ENCODE measurements around the gene DDIT3. TPM values are rescaled to one million over a fixed set of nuclear protein-coding genes. Genes with fewer than 3 reads are reported as not detected.

DDIT3 gene
- total and polyA plus RNA-seq, 4 donors = 4.7 to 30.2 (median 16.2) TPM

- TF ChIP-seq TAF1 (conservative IDR thresholded peaks at IDR 0.05) = no peak
- TF ChIP-seq EGR1 (IDR thresholded peaks at IDR 0.05; ENCODE audit: low read depth in 2 of 2) = no peak
- TF ChIP-seq FOXA1 (IDR thresholded peaks at IDR 0.05) = no peak
- no peak for TF ChIP-seq HNF4A (conservative IDR thresholded peaks at IDR 0.05)
- TF ChIP-seq ATF3 (IDR thresholded peaks at IDR 0.05) = no peak
- TF ChIP-seq ZBTB33 (IDR thresholded peaks at IDR 0.05) = no peak
- no peak for TF ChIP-seq REST (IDR thresholded peaks at IDR 0.05)
- TF ChIP-seq HNF4G (IDR thresholded peaks at IDR 0.05) = no peak
- TF ChIP-seq FOXA2 (IDR thresholded peaks at IDR 0.05) = no peak
- TF ChIP-seq SP1 (IDR thresholded peaks at IDR 0.05) = no peak
- TF ChIP-seq JUND (IDR thresholded peaks at IDR 0.05) = no peak
- TF ChIP-seq CTCF (IDR thresholded peaks at IDR 0.05; ENCODE audit: low read depth, low read length, missing input control) = no peak
- no peak for TF ChIP-seq RXRA (IDR thresholded peaks at IDR 0.05)
- no peak for TF ChIP-seq YY1 (IDR thresholded peaks at IDR 0.05)
- no peak for TF ChIP-seq NR2F2 (IDR thresholded peaks at IDR 0.05)
- Histone ChIP-seq H3K27me3 (ENCODE audit: control insufficient read depth in 4 of 4, insufficient read depth in 4 of 4, low read length in 3 of 4) (peaks cover 0 to 6% (median 3%) of the 10 kb centered on the region in 4 donors), H3K36me3 (ENCODE audit: control insufficient read depth in 4 of 4, insufficient read depth in 3 of 4, low read depth in 1 of 4, low read length in 3 of 4) (peaks cover 0 to 2% (median 0%) of the 10 kb centered on the region in 4 donors), H3K4me3 (ENCODE audit: low read depth in 1 of 3, low read length in 3 of 3) (no peak overlapping the region), H3K4me1 (ENCODE audit: control insufficient read depth in 4 of 4, insufficient read depth in 4 of 4, low read length in 3 of 4) (peaks cover 4 to 20% (median 14%) of the 10 kb centered on the region in 4 donors), H3K9ac (ENCODE audit: low read depth in 1 of 2, low read length in 2 of 2) (no peak overlapping the region), H3K9me3 (ENCODE audit: control insufficient read depth in 4 of 4, low read length in 3 of 4) (no peaks in the 10 kb centered on the region), H3K27ac (ENCODE audit: low read depth in 1 of 2, low read length in 2 of 2) (no peak overlapping the region)
- DNase-seq (ENCODE audit: low spot score) = no peak
- WGBS = 65% methylated on average over 3 of the region's 3 CpGs
Measured at GRCh38 chr12:57473392-57473791, 46.9 kb downstream of the DDIT3 start.

GRCh38 chr12:57472391-57472790, 47.9 kb downstream of the DDIT3 start:
- H3K9ac ChIP-seq (ENCODE audit: low read depth in 1 of 2, low read length in 2 of 2) = no peak overlapping the region
- TF ChIP-seq CTCF (IDR thresholded peaks at IDR 0.05; ENCODE audit: low read depth, low read length, missing input control) (no peak), FOXA2 (IDR thresholded peaks at IDR 0.05) (no peak), ATF3 (IDR thresholded peaks at IDR 0.05) (no peak), EGR1 (IDR thresholded peaks at IDR 0.05; ENCODE audit: low read depth in 2 of 2) (no peak), HNF4G (IDR thresholded peaks at IDR 0.05) (no peak), REST (IDR thresholded peaks at IDR 0.05) (no peak), TAF1 (conservative IDR thresholded peaks at IDR 0.05) (no peak), GABPA (IDR thresholded peaks at IDR 0.05 in 1 of 2, conservative IDR thresholded peaks at IDR 0.05 in 1 of 2) (no peak)
- peaks cover 0 to 2% (median 0%) of the 10 kb centered on the region in 4 donors for H3K36me3 ChIP-seq (ENCODE audit: control insufficient read depth in 4 of 4, insufficient read depth in 3 of 4, low read depth in 1 of 4, low read length in 3 of 4)
- H3K9me3 ChIP-seq (ENCODE audit: control insufficient read depth in 4 of 4, low read length in 3 of 4) = no peaks in the 10 kb centered on the region
- H3K4me1 ChIP-seq (ENCODE audit: control insufficient read depth in 4 of 4, insufficient read depth in 4 of 4, low read length in 3 of 4) = peaks cover 4 to 20% (median 14%) of the 10 kb centered on the region in 4 donors
- 90% methylated on average over 3 of the region's 3 CpGs for WGBS
- H3K27me3 ChIP-seq (ENCODE audit: control insufficient read depth in 4 of 4, insufficient read depth in 4 of 4, low read length in 3 of 4) = peaks cover 0 to 6% (median 3%) of the 10 kb centered on the region in 4 donors
- no peak for DNase-seq (ENCODE audit: low spot score)
- H3K4me3 ChIP-seq (ENCODE audit: low read depth in 1 of 3, low read length in 3 of 3) = no peak overlapping the region
- H3K27ac ChIP-seq (ENCODE audit: low read depth in 1 of 2, low read length in 2 of 2) = no peak overlapping the region
